GM18868 (cell line): ENCODE results near the gene RFXAP.

ENCODE experiments used
- ATAC-seq: cut with Tn5 transposase; IDR thresholded peaks from one replicate; pipeline ENCODE4 v1.9.1; 2021; ENCODE audit warnings: mild to moderate bottlenecking, moderate library complexity; ENCODE audit not compliant: unreplicated experiment

RFXAP gene

GRCh38 chr13:36815062-36815461 is 4.0 kb upstream of the RFXAP start:
- ATAC-seq = no peak

GRCh38 chr13:36817996-36818803 is 822 bp upstream of the RFXAP start:
- ATAC-seq = peak; percentile 0

- peak; percentile 11 for ATAC-seq
These were observed 693 bp downstream of the RFXAP start for GRCh38 chr13:36819739-36820090.

- peak; percentile 43 for ATAC-seq
These were observed 1.2 kb downstream of the RFXAP start for GRCh38 chr13:36820222-36820621.

GRCh38 chr13:36822785-36823184 is 3.8 kb downstream of the RFXAP start:
- no peak for ATAC-seq

- ATAC-seq = no peak
These were observed 10.7 kb downstream of the RFXAP start for GRCh38 chr13:36829753-36830152.

GRCh38 chr13:36831291-36831690 is 12.3 kb downstream of the RFXAP start:
- no peak for ATAC-seq

- ATAC-seq = no peak
These were observed 15.3 kb downstream of the RFXAP start for GRCh38 chr13:36834299-36834698.

- ATAC-seq = no peak
These were observed 18.5 kb downstream of the RFXAP start for GRCh38 chr13:36837354-36838092.

- ATAC-seq = no peak
These were observed 20.3 kb downstream of the RFXAP start for GRCh38 chr13:36839281-36839680.

GRCh38 chr13:36839981-36840380 is 21.0 kb downstream of the RFXAP start:
- no peak for ATAC-seq

GRCh38 chr13:36840718-36841250 is 21.8 kb downstream of the RFXAP start:
- no peak for ATAC-seq

- ATAC-seq = no peak
These were observed 22.4 kb downstream of the RFXAP start for GRCh38 chr13:36841391-36841790.

- no peak for ATAC-seq
These were observed 28.6 kb downstream of the RFXAP start for GRCh38 chr13:36847606-36848005.

GRCh38 chr13:36848199-36848982 is 29.4 kb downstream of the RFXAP start:
- ATAC-seq = peak; percentile 68

GRCh38 chr13:36850790-36851438 is 31.9 kb downstream of the RFXAP start:
- ATAC-seq = no peak

- no peak for ATAC-seq
These were observed 38.2 kb downstream of the RFXAP start for GRCh38 chr13:36857253-36857652.

GRCh38 chr13:36858290-36858689 is 39.3 kb downstream of the RFXAP start:
- peak; percentile 84 for ATAC-seq

GRCh38 chr13:36859259-36859658 is 40.2 kb downstream of the RFXAP start:
- ATAC-seq = no peak

GRCh38 chr13:36862002-36862685 is 43.1 kb downstream of the RFXAP start:
- ATAC-seq = no peak
